HG02798 (cell line): ENCODE results near the gene PTCH1.

Source experiments
- ATAC-seq: cut with Tn5 transposase; IDR thresholded peaks from one replicate; pipeline ENCODE4 v1.9.1; 2021; ENCODE audit warnings: mild to moderate bottlenecking; ENCODE audit not compliant: unreplicated experiment, poor library complexity

The PTCH1 gene

DNA sequence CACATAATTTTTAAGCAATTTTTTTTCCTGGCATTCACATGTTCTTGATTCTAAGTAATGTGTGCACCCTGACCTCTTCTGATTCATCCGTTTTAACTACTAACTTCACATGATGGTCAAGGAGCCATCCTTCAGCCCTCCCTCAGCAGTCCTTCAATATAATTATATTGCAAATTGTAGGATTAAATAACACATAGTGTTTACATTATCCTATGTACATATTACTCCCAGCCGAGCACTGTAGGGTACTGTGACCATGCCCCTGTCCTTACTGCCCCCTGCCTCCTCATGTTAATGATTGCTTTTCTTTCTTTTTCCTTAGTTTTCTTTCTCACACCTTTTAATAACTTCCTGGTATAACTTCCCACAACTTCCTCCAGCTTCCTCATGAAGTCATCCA, 103.0 kb downstream of the PTCH1 start:
- ATAC-seq, result no peak

GRCh38 chr9:95411054-95411892, 105.5 kb downstream of the PTCH1 start:
- no peak for ATAC-seq

GRCh38 chr9:95409650-95410426, 106.9 kb downstream of the PTCH1 start:
- ATAC-seq, result no peak

GRCh38 chr9:95407524-95407923, 109.2 kb downstream of the PTCH1 start:
- no peak for ATAC-seq

DNA sequence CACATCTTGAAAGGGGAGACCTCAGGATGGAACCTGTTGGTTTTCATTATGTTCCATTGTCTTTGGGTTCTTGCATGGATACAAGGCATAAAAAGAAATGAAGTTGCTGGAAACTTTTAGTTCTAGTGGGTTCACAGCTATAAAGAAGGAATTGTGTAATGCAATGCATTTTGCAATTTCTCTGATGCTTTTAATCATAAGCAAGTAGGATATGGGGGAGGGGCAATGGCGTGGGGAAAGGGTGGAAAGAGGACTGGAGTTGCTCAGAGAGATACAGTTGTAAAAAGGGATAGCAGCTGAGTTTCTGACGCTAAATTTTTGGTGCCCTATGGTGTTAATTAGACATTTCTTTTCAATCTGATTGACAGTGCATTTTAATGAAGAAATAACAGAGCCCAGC, 110.7 kb downstream of the PTCH1 start:
- no peak for ATAC-seq

DNA sequence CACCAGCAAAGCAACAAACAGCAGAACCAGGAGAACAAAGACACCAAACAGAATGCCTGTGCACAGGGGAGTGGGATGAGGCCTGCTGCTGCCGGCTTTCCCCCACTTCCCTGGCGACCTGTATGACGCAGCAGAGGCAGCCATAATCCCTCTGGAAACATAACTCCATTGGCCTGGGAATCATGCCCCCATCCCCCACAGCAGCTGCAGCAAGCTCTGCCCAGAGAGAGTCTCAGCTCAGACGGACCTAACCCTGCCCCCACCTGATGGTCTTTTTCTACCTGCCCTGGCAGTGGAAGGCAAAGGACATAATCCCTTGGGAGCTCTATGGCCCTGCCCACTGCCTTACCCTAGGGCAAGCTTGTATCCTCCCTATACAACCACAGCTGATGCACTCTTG, 117.5 kb downstream of the PTCH1 start:
- no peak for ATAC-seq
